Type B pancreatic cell (in vitro differentiated cells): ENCODE results near the gene TSHZ1. TPM values are rescaled to one million over a fixed set of nuclear protein-coding genes. Genes with fewer than 3 reads are reported as not detected.

ENCODE experiments used
- DNase-seq: peaks from one replicate; pipeline ENCODE4 v3.0.0; 2021; ENCODE audit warnings: mixed read lengths; ENCODE audit not compliant: unreplicated experiment; ENCODE audit errors: extremely low spot score
- H3K27ac Mint-ChIP-seq: 2 replicates; pipeline ENCODE4 v1.8.0; 2021; ENCODE audit warnings: mild to moderate bottlenecking, mixed read lengths
- H3K27me3 Mint-ChIP-seq: 2 replicates; pipeline ENCODE4 v1.8.0; 2021; ENCODE audit warnings: mixed read lengths
- H3K36me3 Mint-ChIP-seq: 2 replicates; pipeline ENCODE4 v1.8.0; 2021; ENCODE audit warnings: mixed read lengths
- H3K4me1 Mint-ChIP-seq: one replicate; pipeline ENCODE4 v1.8.0; 2021; ENCODE audit warnings: mixed read lengths; ENCODE audit not compliant: unreplicated experiment
- H3K4me3 Mint-ChIP-seq: 2 replicates; pipeline ENCODE4 v1.8.0; 2021; ENCODE audit warnings: mild to moderate bottlenecking, mixed read lengths
- H3K9me3 Mint-ChIP-seq: 2 replicates; pipeline ENCODE4 v1.8.0; 2021; ENCODE audit warnings: mixed read lengths
- total RNA-seq: library from RNA; stranded (reverse); gene quantifications from 2 replicates; pipeline ENCODE4 v1.2.1, GENCODE V29; 2021; ENCODE audit warnings: low replicate concordance
- TF ChIP-seq, protein P1 (sequence below): fragments of 200-600 bp; sonication (generic); conservative IDR thresholded peaks from 2 replicates; pipeline ENCODE4 v1.5.0; 2021; ENCODE audit warnings: antibody characterized with exemption, mild to moderate bottlenecking

Gene TSHZ1
- total RNA-seq, 1 donor from 2014 or later = 79.9 TPM

DNA sequence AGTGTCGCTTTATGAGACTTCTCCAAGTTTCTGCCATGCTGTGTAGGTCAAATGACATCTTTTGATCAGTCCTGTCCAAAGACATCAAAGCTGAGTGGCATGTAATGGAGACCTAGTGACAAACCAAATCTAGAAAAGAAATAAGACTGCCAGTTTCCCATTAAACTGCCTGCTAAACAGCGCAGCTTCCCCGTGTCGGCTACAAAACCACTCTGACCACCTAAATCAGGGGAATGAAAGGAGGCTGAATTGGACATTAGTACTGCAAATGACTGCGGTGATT is 57.7 kb downstream of the TSHZ1 start:
- no peak for DNase-seq
- Mint-ChIP-seq H3K4me3 (no peak overlapping the region), H3K4me1 (peaks cover 71% of the 10 kb centered on the region), H3K9me3 (no peaks in the 10 kb centered on the region), H3K27ac (no peak overlapping the region), H3K27me3 (no peaks in the 10 kb centered on the region), H3K36me3 (peaks cover 8% of the 10 kb centered on the region)
- TF ChIP-seq, protein P1, sequence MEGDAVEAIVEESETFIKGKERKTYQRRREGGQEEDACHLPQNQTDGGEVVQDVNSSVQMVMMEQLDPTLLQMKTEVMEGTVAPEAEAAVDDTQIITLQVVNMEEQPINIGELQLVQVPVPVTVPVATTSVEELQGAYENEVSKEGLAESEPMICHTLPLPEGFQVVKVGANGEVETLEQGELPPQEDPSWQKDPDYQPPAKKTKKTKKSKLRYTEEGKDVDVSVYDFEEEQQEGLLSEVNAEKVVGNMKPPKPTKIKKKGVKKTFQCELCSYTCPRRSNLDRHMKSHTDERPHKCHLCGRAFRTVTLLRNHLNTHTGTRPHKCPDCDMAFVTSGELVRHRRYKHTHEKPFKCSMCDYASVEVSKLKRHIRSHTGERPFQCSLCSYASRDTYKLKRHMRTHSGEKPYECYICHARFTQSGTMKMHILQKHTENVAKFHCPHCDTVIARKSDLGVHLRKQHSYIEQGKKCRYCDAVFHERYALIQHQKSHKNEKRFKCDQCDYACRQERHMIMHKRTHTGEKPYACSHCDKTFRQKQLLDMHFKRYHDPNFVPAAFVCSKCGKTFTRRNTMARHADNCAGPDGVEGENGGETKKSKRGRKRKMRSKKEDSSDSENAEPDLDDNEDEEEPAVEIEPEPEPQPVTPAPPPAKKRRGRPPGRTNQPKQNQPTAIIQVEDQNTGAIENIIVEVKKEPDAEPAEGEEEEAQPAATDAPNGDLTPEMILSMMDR = no peak

DNA sequence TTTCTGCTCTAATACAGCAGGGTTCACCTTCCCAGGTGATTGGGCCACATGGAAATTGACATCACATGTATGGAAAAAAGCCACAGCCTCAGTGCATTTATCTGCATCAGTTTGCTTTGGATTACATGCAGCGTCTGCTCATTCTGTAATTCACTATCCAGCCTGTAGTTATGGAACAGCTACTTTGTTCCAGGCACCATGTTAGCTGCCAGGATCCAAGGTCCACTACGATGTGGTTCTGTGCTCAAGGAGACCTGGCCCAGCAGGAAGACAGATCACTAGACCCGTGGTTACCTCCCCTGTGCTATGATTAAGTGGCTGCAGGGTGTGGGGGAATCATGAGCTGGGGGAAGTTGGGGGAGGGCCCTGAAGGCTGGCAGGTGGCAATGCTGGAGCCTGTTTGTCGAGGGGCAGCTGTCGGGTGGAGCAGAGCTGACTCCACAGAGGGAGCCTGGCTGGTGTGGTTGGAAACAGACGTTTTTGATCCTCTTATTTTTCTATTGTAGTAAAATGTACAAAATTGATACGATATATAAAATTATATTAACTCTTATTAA is 58.6 kb downstream of the TSHZ1 start:
- Mint-ChIP-seq H3K9me3 (no peaks in the 10 kb centered on the region), H3K4me3 (peak overlapping the region; percentile 35), H3K27ac (no peak overlapping the region), H3K27me3 (no peaks in the 10 kb centered on the region), H3K4me1 (peaks cover 66% of the 10 kb centered on the region), H3K36me3 (peaks cover 11% of the 10 kb centered on the region)
- no peak for DNase-seq
- TF ChIP-seq, protein P1 = no peak

DNA sequence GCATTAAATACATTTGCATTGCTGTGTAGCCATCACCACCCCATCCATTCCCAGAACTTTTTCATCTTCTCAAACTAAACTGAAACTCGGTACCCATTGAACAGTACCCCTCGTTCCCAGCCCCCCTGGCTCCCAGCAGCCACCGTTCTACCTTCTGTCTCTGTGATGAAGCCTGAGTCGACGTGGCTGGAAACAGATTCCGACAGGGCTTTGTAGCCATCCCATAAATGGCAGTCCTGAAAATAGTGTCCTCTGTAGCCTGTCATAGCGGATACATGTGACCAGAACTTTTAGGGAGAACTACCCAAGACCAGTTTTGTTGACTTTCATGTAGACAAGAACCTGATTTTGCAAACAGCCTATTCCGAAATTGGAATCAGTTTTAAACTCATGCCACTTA is 59.1 kb downstream of the TSHZ1 start:
- DNase-seq = no peak
- Mint-ChIP-seq H3K27ac (no peak overlapping the region), H3K36me3 (peaks cover 12% of the 10 kb centered on the region), H3K9me3 (no peaks in the 10 kb centered on the region), H3K4me3 (no peak overlapping the region), H3K27me3 (no peaks in the 10 kb centered on the region), H3K4me1 (peaks cover 63% of the 10 kb centered on the region)
- TF ChIP-seq, protein P1 = no peak

DNA sequence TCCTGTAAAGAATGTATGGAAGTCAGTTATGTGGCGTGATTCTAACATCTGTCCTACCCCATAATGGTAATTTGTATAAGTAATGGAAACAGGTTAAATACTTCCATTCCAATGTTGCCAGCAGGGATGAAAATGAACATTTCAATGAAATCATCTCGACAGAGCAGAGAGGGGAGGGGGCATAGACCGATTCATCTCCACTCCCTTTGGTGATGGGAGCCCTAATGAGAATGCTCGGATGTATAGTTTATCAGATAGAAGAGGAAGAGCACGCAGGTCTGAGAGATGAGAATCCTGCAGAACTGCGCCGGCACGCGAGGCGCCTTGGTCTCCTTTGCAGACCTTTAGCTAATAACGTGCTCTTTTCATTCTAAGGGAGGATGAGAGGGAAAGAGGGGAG is 61.4 kb downstream of the TSHZ1 start:
- Mint-ChIP-seq H3K9me3 (no peaks in the 10 kb centered on the region), H3K36me3 (peaks cover 16% of the 10 kb centered on the region), H3K4me3 (no peak overlapping the region), H3K27ac (no peak overlapping the region), H3K4me1 (peaks cover 58% of the 10 kb centered on the region), H3K27me3 (no peaks in the 10 kb centered on the region)
- TF ChIP-seq, protein P1 = no peak
- DNase-seq = no peak

DNA sequence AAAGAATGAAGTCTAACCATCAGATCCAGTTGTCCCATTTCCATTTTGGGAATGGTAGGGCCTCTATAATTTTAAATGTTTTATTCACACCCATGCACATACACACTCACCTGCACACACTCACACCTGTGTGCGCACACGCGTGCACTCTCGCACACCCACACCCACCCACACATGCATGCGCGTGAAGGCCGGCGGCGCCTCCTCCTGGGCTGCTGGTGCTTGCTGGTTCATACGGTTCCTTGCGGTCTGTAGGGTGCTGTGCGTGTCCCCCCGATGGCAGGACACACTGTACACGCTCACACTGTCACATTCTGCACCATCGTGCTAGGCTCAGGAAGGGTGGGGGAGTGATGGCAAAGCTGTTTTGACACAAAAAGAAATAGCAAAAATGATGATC is 63.2 kb downstream of the TSHZ1 start:
- peaks cover 17% of the 10 kb centered on the region for H3K36me3 Mint-ChIP-seq

More for the DNA sequence above, 63.2 kb downstream of the TSHZ1 start:
- no peak for DNase-seq
- TF ChIP-seq, protein P1 = no peak
- Mint-ChIP-seq H3K27ac (no peak overlapping the region), H3K4me1 (peaks cover 47% of the 10 kb centered on the region), H3K4me3 (no peak overlapping the region), H3K27me3 (no peaks in the 10 kb centered on the region), H3K9me3 (no peaks in the 10 kb centered on the region)
